ENCODE measurements around the gene LAMTOR5.

DNA sequence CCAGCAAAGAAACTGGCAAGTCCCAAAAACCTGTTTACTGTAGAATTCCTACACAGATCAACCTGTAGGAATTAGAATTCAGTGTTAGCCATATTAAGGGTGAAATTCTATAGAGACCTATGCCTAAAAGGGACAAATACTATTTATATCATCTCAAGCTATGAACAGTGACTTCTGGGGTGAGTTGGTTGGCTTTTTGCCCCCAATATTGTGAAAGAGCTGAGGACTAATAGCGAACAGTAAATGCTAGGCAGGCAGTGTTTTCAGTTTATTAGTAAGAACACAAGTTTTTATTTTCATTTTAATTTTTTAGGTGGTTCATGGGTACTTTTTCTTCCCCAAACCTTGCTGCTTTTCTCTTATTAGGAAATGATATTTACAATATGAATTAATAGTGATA, 32.0 kb downstream of the LAMTOR5 start:
- TF ChIP-seq, protein P1, sequence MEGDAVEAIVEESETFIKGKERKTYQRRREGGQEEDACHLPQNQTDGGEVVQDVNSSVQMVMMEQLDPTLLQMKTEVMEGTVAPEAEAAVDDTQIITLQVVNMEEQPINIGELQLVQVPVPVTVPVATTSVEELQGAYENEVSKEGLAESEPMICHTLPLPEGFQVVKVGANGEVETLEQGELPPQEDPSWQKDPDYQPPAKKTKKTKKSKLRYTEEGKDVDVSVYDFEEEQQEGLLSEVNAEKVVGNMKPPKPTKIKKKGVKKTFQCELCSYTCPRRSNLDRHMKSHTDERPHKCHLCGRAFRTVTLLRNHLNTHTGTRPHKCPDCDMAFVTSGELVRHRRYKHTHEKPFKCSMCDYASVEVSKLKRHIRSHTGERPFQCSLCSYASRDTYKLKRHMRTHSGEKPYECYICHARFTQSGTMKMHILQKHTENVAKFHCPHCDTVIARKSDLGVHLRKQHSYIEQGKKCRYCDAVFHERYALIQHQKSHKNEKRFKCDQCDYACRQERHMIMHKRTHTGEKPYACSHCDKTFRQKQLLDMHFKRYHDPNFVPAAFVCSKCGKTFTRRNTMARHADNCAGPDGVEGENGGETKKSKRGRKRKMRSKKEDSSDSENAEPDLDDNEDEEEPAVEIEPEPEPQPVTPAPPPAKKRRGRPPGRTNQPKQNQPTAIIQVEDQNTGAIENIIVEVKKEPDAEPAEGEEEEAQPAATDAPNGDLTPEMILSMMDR (IDR thresholded peaks at IDR 0.05), result no peak
- TF ChIP-seq POLR2A (IDR thresholded peaks at IDR 0.05), result no peak

Data from heart left ventricle (tissue), 13 donors.